ENCODE data around the gene KLHL20.
"Not testable (repeated sequence)": the region's sequence is repeated elsewhere in the genome, so short reads cannot be mapped to it uniquely, and the experiment has no call there.

The KLHL20 gene

DNA sequence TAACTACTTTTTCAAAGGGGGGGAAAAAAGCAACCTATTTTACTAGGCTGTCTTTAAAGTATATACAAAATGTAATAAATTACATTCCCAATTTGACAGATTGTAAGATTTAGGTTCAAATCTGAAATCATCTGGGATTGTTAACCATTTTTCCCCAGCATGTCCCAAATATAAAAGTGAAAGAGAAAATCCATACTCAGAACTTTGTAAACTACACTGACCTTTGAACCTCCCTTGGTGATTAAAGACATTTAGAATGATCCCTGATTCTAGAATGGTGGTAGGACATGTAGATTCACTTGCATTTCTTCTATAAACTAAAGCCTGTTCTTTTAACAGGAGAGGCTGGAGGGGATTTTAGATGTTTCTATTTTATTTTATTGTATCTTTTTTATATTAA is 39.0 kb downstream of the KLHL20 start:
- no peak for DNase-seq

DNA sequence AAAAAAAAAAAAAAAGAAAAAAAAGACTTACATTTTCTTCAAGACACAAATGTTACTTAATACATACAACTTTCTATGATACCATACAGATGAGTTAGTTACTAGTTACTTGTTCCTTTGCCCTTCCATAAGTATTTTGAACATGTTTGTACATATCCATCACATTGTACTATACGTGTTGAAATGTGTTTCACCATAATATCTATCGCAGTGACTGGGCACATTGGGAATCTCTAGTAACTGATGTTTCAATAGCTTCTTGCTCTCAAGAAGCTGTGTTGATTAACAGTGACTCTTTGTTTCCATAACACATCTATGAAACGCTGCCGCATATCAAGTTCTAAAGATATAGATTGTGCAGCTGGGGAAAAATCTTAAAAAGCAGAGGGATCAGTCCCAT is 42.9 kb downstream of the KLHL20 start:
- DNase-seq = no peak

DNA sequence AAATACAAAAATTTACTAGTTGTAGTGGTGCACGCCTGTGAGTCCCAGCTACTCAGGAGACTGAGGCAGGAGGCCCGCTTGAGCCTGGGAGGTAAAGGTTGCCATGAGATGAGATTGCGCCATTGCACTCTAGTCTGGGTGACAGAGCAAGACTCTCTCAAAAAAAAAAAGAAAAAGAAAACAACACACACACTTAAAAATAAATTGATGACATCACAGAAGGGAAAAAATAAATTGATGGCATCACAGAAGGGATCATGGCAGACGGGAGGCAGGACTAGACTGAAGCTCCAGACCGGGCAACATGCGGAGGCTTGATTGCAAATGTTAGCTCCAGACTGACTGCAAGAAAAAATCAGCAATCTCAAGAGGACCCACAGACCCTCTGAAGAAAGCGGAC is 43.3 kb downstream of the KLHL20 start:
- no peak for DNase-seq

DNA sequence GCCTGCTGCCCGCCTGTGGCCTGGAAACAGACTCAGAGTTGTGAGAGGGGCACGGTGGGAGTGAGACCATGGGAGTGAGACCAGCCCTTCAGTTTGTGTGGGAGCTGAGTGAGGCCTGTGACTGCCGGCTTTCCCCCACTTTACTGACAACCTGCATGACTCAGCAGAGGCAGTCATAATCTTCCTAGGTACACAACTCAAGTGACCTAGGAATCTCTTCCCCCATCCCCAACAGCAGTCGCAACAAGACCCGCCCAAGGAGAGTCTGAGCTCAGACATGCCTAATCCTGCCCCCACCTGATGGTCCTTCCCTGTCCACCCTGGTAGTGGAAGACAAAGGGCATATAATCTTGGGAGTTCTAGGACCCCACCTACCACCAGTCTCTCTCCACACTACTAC is 44.2 kb downstream of the KLHL20 start:
- no peak for DNase-seq

DNA sequence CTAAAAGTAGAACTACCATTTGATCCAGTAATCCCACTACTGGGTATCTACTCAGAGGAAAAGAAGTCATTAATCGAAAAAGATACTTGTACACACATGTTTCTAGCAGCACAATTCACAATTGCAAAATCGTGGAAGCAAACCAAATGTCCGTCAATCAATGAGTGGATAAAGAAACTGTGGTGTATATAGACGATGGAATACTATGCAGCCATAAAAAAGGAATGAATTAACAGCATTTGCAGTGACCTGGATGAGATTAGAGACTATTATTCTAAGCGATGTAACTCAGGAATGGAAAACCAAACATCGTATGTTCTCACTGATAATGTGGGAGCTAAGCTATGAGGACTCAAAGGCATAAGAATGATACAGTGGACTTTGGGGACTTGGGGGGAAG is 49.5 kb downstream of the KLHL20 start:
- not testable (repeated sequence) for DNase-seq

DNA sequence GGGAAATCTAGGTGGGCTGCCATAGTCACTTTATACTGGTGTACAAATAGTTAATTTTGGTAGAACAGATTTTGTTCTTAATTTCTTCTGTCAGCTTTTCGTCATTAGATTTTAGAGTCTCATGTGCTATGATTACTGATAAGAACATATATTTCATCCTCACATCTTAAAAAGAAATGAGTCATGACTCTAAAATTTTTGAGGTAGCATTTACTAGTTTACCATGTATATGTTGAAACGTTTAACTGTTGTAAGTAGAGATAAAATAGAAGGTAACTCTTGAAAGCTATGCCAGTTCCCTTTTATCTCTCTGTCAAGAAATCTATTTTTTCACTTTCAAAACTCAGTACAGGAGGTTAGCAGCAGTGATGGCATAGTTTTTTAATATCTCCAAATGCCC is 53.4 kb downstream of the KLHL20 start:
- no peak for DNase-seq

DNA sequence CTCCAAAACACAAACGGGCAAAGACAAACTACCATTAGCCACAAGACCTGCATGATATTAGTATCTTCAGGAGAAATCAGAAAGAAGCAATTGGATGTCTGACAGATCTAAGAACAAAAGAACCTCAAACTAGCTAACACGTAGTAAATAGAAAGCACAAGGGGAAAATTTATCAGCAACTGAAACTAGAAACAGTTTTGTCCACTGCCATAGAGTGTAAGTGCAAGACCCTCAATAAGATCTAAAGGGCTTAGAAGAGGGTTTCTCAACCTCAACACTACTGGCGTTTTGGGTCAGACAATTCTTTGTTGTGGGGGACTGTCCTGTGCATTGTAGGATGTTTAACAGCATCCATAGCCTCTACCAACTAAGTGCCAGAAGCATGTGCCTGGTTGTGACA is 54.0 kb downstream of the KLHL20 start:
- no peak for DNase-seq

DNA sequence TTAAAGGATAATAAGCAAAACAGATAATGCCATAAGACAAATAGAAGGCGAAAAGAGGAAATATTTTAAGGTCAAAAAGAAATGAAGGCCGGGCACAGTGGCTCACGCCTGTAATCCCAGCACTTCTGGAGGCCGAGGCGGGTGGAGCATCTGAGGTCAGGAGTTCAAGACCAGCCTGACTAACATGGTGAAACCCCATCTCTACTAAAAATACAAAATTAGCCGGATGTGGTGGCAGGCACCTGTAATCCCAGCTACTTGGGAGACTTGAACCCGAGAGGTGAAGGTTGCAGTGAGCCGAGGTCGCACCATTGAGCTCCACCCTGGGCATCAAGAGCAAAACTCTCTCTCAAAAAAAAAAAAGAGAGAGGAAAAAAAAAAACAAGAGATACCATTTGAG is 55.5 kb downstream of the KLHL20 start:
- not testable (repeated sequence) for DNase-seq

DNA sequence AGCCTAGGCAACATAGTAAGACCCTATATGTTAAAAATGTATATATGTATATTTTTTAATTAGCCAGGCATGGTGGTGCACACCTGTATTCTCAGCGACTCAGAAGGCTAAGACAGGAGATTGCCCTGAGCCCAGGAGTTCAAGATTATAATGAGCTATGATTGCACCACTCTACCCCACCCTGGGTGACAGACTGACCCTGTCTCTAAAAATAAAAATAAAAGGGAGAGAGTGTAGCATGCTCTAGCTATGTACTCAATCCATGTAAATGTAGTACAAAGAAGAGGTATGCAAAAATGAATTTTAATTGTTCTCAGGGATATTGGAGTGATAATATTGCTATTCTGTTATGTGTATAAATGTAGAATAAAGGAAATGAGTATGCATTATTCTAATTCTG is 56.8 kb downstream of the KLHL20 start:
- no peak for DNase-seq

DNA sequence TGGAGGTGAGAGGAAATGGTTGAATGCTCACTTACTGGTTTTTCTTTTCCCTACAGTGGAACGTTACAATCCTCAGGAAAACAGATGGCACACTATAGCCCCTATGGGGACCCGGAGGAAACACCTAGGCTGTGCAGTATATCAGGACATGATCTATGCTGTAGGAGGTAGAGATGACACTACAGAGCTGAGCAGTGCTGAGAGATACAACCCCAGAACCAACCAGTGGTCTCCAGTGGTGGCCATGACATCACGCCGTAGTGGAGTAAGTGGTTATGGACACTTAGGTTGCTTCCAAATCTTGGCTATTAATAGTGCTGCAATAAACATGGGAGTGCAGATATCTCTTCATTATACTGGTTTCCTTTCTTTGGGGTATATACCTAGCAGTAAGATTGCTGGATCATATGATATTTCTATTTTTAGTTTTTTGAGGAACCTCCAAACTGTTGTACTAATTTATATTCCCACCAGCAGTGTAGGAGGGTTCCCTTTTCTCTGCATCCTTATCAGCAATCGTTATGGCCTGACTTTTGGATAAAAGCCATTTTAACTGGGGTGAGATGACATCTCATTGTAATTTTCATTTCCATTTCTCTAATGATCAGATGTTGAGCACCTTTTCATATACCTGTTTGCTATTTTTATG is 60.9 kb downstream of the KLHL20 start:
- no peak for DNase-seq

DNA sequence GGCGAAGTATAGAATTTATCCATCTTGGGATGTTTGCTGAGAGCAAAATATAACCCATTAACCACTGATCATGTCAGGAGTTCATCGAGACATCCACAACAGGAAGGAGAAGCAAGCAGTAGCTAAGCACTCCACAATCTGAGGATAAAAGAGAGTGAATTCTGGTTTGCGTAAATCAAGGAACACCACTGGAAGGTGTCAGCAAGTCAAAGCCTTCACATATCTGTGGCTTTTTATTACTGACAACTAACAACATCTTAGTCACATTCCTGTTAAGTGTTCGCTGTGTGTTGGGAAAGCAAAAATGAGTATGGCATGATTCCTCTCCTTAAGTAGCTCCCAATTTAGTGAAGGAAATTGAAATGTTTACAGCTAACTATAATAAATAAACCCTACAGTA is 65.2 kb downstream of the KLHL20 start:
- DNase-seq = no peak

DNA sequence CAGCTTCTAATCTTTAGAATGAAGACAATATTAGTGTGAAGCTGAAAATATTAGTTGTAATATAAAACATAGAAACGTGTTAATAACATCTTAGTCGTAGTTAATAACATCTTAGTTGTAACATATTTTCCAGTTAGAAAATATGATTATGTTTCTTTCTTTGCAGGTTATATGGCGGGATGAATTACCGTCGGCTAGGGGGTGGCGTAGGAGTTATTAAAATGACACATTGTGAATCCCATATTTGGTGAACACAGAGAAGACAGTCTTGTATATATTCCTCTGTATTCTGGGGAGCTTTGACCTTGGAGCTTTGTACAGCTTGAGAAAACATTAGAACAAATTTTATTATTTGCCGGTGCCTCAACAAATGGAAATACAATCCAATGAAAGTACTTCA is 70.2 kb downstream of the KLHL20 start:
- no peak for DNase-seq

DNA sequence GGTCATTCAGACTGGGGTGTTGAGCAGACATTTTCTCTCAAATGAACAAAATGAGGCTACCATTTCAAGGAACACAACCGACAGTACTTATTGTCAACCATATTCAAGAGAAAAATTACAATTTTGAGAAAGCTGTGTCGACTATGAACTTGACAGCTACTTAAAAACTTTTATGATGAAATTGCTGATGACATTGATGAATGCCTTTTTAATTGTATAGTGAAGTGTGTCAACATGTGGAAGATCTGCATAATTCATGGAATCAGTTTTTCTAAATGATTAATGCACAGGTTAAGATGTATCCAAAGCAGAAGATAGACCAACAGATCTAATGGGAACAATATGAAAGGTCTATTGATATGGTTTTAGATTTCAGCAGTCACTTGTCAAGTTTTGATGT is 75.1 kb downstream of the KLHL20 start:
- DNase-seq = no peak

DNA sequence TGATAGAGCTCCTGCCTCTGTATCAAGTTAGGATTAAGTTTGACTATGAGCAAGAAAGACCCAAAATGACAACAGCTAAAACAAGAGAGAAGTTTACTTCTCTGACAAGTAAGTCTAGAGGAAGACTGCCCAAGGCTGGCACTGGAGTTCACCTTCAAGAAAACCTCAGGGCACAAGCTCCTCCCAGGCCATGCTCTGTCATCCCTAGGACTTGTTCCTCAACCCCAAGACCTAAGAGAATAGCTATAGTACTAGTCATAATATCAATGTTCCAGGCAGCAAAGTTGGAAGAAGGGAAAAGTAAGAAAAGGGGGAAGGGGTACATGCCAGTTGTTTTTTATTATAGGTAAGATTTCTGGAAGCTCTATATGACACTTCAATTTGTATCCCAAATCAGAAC is 83.3 kb downstream of the KLHL20 start:
- no peak for DNase-seq

DNA sequence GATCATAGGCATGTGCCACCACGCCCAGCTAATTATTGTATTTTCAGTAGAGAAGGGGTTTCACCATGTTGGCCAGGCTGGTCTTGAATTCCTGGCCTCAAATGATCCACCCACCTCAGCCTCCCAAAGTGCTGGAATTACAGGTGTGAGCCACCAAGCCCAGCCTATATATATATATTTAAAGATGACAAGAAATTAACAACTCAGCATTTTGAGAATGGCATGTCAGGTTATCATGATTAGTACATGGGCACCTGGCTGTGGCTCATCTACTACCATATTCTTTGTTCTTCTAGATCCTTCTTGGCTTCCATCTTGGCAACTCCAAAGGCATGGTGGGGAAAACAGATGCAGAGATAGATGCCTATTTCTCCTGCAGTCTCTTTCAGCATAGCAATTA is 85.2 kb downstream of the KLHL20 start:
- DNase-seq = not testable (repeated sequence)

DNA sequence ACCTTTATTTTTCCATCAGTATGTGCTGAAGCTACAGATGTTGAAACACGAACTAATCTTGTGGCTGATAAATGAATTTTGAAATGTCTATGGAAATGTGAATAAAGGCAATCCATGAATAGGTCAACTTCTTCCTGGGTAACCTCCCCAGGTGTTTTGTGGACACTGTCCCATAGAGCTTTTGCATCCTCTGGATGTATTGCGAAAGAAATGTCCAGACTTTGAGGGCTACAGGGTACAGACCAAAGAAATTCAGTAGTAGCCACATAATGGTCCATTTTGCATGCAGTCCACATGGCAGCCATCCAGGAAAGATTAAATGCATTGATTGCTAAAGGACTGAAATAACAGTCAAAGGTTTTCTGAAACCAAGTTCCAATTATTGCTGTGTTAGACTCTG is 88.2 kb downstream of the KLHL20 start:
- DNase-seq = no peak

DNA sequence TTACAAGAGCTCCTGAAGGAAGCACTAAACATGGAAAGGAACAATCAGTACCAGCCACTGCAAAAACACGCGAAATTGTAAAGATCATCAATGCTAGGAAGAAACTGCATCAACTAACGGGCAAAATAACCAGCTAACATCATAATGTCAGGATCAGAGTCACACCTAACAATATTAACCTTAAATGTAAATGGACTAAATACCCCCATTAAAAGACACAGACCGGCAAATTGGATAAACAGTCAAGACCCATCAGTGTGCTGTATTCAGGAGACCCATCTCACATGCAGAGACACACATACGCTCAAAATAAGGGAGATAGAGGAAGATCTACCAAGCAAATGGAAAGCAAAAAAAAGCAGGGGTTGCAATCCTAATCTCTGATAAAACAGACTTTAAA is 98.9 kb downstream of the KLHL20 start:
- DNase-seq = not testable (repeated sequence)

DNA sequence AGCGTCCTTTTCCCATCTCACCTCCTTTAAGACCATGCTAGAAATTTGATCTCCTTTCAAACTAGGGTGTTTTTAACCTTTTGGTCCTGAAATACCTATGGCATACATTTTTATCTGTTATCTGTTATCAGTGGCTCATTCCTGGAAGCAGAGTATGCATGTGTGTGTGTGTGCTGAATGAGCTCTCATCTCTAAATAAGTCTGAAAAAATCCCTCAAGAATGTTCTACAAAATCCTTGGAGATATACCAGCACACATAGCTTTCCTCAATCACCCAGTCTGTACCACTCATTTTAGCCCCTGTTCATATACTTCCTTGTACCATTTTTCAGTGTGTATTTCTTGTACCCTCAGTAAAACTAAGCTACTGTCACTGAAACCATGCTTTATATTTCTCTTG is 103.7 kb downstream of the KLHL20 start:
- no peak for DNase-seq

DNA sequence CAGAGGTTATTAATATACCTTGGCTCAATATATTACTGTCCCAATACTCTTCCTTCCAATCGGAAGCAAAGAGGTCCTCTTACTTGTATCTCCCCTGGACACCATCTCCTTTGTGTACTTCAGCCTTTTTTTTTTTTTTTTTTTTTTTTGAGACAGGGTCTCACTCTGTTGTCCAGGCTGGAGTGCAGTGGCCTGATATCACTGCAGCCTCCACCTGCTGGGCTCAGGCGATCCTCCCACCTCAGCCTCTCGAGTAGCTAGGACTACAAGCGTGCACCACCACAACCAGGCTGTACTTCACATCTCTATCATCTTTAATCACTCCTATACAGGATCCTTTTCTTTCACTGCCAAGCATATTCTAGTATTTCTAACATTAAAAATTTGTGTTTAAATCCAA is 106.9 kb downstream of the KLHL20 start:
- DNase-seq = no peak

DNA sequence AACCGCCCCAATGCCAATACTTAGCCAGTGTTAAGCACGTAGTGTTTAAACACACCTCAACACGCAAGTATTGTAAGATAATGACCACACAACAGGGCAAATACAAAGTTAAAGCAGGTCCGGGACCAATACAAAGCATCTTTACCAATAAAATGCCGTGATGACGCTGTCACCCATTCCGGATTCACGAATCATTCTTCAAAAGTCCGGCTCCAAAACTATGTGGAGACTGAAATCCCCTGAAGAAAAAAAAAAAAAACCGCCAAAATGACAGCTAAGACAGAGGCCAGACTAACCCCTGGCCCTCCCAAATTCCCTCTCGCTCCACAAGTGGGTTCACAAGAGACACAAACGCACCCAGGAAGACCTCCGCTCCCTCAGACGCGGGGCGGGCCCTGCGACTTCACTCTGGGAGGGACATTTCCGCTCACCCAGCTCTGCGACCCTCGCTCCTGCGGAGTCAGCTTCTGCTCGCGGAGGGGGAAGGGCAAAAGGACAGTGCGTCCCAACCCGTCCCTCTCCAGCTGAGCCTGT is 109.1 kb downstream of the KLHL20 start:
- DNase-seq = no peak

DNA sequence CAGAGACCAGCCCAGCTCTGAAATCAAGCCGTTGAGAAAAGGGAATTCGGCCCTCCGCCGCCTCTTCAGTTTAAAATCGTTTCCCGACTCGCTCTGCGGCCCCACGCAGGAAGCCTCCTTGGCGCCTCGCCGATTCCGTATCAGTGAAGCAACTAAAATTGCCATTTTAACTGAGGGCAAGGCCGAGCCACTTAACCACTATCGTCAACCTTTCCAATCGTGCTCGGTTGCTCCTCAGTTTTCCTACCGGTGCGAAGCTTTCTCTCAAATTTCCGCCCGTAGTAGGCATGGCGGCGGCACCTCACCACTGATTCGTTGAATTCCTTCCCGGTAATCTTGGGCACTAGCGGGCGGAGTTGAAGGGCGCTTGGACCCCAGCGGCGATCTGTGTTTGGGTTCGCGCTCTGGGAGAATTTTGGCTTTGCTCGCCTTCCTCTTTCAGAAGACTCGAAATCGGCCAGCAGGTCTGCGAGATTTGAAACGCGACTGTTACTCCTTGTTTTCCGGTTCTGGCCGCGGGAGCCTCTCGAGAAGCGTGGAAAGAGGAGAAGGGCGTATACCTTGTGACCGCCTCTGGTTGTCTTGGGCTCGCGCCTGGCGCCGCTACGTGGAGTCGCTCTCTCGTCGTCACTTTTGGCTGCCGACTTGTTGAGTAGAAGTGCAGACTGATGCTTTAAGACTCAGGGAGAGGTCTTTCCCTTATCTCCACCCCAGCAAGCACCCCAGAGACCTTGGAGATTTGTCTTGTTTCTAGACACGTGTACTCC is 109.7 kb downstream of the KLHL20 start, which contains the start of the genes CENPL and DARS2:
Gene CENPL, minus strand, starts transcription at position 569 of the 767 bp plus-strand sequence. CDS start 13,584 bp downstream, outside the sequence.
Gene DARS2, plus strand, starts transcription at position 359 of the 767 bp plus-strand sequence. CDS start 557 bp downstream, outside the sequence.
- DNase-seq = peak; percentile 99

DNA sequence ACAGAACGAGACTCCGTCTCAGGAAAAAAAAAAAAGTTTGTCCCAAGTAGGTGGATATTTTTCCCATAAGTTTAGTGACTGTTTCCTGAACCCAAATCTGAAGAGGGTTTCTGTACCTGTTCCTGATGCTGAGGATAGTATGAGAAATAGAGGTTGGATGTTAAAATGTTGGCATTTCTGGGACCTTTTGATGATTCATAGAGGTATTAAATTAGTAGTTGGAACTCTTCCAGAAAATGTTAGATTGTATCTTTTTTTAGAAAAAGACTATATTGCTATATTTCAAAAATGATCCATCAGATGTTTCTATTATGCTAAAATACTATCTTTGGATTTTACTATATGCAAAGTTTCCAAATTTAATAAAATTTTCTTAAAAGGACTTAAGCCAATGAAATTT is 112.8 kb downstream of the KLHL20 start:
- no peak for DNase-seq

DNA sequence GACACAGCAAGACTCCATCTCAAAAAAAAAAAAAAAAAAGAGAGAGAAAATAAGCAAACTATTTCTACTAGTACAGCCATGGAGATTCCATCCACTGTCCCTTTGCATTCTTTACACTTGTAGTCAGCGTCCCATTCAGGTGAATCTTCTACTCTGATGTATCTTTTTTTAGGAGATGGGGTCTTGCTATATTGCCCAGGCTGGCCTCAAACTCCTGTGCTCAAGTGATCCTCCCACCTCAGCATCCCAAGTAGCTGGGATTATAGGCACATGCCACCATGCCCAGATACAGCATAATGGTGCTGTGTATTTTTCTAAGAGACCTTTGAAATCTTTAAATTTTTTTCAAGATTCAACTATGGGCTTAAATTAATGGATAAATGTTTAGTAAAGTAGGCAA is 118.0 kb downstream of the KLHL20 start:
- DNase-seq = no peak

All from HCEC 1CT (cell line).